NCI-H187 treated with DMSO at 0.1 percent for 48 hours (cell line): Measurements from ENCODE around the gene CLEC2L.
A peak's percentile ranks its signal among the peaks of the same experiment; 100 is the strongest.

Source experiments
- DNase-seq: peaks from one replicate; lab custom pipeline; 2025; lab: John Stamatoyannopoulos, UW

Gene CLEC2L

GRCh38 chr7:139523199-139523941, at the start of gene CLEC2L:
Gene CLEC2L, plus strand, starts transcription at chr7:139523685. Its CDS starts 243 bp downstream, at chr7:139523928.
- DNase-seq, result no peak

GRCh38 chr7:139476139-139476538, 47.3 kb upstream of the CLEC2L start:
- DNase-seq, result no peak

- no peak for DNase-seq
Measured at GRCh38 chr7:139476891-139477290, 46.6 kb upstream of the CLEC2L start.

- DNase-seq, result no peak
Measured at GRCh38 chr7:139479620-139480019, 43.9 kb upstream of the CLEC2L start.

GRCh38 chr7:139481364-139481763, 42.1 kb upstream of the CLEC2L start:
- no peak for DNase-seq

- DNase-seq, result no peak
Measured at GRCh38 chr7:139482122-139482521, 41.4 kb upstream of the CLEC2L start.

- no peak for DNase-seq
Measured at GRCh38 chr7:139482662-139483466, 40.6 kb upstream of the CLEC2L start.

- no peak for DNase-seq
Measured at GRCh38 chr7:139487366-139488080, 36.0 kb upstream of the CLEC2L start.

- no peak for DNase-seq
Measured at GRCh38 chr7:139488810-139489209, 34.7 kb upstream of the CLEC2L start.

GRCh38 chr7:139490130-139490529, 33.4 kb upstream of the CLEC2L start:
- peak; percentile 98 for DNase-seq

GRCh38 chr7:139492293-139492692, 31.2 kb upstream of the CLEC2L start:
- DNase-seq, result no peak

GRCh38 chr7:139494835-139495579, 28.5 kb upstream of the CLEC2L start:
- DNase-seq, result peak; percentile 99

- no peak for DNase-seq
Measured at GRCh38 chr7:139495580-139496125, 27.8 kb upstream of the CLEC2L start.

GRCh38 chr7:139496528-139496927, 27.0 kb upstream of the CLEC2L start:
- DNase-seq, result no peak

- no peak for DNase-seq
Measured at GRCh38 chr7:139500770-139501138, 22.7 kb upstream of the CLEC2L start.

GRCh38 chr7:139502226-139502625, 21.3 kb upstream of the CLEC2L start:
- no peak for DNase-seq

GRCh38 chr7:139505563-139505962, 17.9 kb upstream of the CLEC2L start:
- no peak for DNase-seq

GRCh38 chr7:139509535-139509934, 13.9 kb upstream of the CLEC2L start:
- DNase-seq, result no peak

- peak; percentile 25 for DNase-seq
Measured at GRCh38 chr7:139511315-139511714, 12.2 kb upstream of the CLEC2L start.

GRCh38 chr7:139515266-139515665, 8.2 kb upstream of the CLEC2L start:
- no peak for DNase-seq

GRCh38 chr7:139521439-139521838, 2.0 kb upstream of the CLEC2L start:
- no peak for DNase-seq

- no peak for DNase-seq
Measured at GRCh38 chr7:139522830-139523198, 671 bp upstream of the CLEC2L start.
